Measurements from ENCODE around the gene NSUN2. TPM values are rescaled to one million over a fixed set of nuclear protein-coding genes. Genes with fewer than 3 reads are reported as not detected.

NSUN2 gene
- total RNA-seq, 2 donors from 2014 or later: 40.8 to 54.5 TPM

DNA sequence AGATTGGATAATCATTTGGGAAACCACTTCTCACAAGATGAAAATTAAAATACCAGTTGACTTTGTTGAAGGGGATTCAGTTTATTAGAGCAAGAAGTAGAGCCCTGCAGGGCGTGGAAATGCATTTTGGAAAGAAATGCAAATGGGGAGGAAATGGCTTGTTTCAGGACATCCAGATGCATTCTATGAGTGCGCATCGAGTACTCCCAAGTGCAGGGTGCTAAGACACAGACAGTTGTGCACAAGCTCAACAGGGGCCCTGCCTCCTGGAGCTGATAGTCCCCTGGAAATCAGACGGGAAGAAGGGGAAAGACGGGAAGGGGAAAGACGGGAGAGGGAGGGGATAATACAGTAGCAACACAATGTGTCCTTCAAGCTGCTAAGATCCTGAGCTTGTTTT lies 64.0 kb downstream of the NSUN2 start:
- no peaks in the 10 kb centered on the region for H3K27me3 ChIP-seq (replicated peaks; ENCODE audit: insufficient read depth)
- DNase-seq (ENCODE audit: low spot score): peak; percentile 2
- H3K36me3 ChIP-seq: no peaks in the 10 kb centered on the region
- no peak overlapping the region for H3K4me3 ChIP-seq
- no peak overlapping the region for H3K27ac ChIP-seq
- TF ChIP-seq POLR2AphosphoS5 (IDR thresholded peaks at IDR 0.05): no peak
- TF ChIP-seq, protein P1, sequence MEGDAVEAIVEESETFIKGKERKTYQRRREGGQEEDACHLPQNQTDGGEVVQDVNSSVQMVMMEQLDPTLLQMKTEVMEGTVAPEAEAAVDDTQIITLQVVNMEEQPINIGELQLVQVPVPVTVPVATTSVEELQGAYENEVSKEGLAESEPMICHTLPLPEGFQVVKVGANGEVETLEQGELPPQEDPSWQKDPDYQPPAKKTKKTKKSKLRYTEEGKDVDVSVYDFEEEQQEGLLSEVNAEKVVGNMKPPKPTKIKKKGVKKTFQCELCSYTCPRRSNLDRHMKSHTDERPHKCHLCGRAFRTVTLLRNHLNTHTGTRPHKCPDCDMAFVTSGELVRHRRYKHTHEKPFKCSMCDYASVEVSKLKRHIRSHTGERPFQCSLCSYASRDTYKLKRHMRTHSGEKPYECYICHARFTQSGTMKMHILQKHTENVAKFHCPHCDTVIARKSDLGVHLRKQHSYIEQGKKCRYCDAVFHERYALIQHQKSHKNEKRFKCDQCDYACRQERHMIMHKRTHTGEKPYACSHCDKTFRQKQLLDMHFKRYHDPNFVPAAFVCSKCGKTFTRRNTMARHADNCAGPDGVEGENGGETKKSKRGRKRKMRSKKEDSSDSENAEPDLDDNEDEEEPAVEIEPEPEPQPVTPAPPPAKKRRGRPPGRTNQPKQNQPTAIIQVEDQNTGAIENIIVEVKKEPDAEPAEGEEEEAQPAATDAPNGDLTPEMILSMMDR (IDR thresholded peaks at IDR 0.05): no peak
- TF ChIP-seq POLR2A (IDR thresholded peaks at IDR 0.05): no peak
- WGBS: 79% methylated on average over 6 of the region's 6 CpGs
- intact Hi-C loops (cut with DNase I): no loop called here
- no peaks in the 10 kb centered on the region for H3K9me3 ChIP-seq
- H3K4me1 ChIP-seq (replicated peaks): no peaks in the 10 kb centered on the region

DNA sequence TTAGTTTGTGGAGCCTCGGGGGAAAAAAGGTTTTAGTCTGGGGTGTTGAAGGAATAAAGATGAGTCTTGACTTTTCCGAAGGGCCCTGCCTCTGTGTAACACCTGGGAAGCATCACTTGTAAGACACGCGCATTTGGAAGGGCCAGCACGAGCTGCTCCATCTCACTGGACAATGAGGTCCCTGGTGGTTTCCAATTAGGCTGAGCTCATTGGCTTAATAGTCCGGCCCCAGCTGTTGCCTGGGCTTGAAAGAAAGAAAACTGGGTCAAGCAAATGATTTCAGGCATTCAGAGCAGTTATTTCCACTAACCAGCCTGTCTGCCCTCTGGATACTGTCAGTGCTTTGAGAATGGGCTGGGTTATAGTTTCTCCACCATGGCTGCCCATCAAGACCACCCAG lies 64.5 kb downstream of the NSUN2 start:
- H3K4me1 ChIP-seq (replicated peaks): no peaks in the 10 kb centered on the region
- intact Hi-C loops (cut with DNase I): no loop called here
- TF ChIP-seq, protein P1 (IDR thresholded peaks at IDR 0.05): no peak
- TF ChIP-seq POLR2AphosphoS5 (IDR thresholded peaks at IDR 0.05) (no peak), POLR2A (IDR thresholded peaks at IDR 0.05) (no peak)
- H3K9me3 ChIP-seq: no peaks in the 10 kb centered on the region
- no peaks in the 10 kb centered on the region for H3K27me3 ChIP-seq (replicated peaks; ENCODE audit: insufficient read depth)
- peak; percentile 1 for DNase-seq (ENCODE audit: low spot score)
- 81% methylated on average over 6 of the region's 6 CpGs for WGBS
- no peaks in the 10 kb centered on the region for H3K36me3 ChIP-seq
- H3K4me3 ChIP-seq: no peak overlapping the region
- no peak overlapping the region for H3K27ac ChIP-seq

DNA sequence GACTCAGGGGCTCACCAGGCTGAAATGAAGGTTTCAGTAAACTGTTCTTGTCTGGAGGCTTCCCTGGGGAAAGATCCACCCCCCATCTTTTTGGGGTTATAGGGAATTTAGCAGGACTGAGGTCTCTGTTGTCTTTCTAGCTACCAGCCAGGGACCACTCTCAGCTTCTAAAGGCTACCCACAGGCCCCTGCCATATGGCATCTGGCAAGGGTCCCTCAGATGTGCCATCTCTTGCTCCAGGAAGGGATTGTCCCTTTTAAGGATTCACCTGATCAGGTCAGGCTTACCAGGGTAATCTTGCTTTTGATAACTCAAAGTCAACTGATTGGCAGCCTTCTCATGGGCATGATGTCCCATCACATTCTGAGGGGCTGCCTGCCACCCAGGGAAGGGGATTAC lies 65.0 kb downstream of the NSUN2 start:
- intact Hi-C loops (cut with DNase I): no loop called here

DNA sequence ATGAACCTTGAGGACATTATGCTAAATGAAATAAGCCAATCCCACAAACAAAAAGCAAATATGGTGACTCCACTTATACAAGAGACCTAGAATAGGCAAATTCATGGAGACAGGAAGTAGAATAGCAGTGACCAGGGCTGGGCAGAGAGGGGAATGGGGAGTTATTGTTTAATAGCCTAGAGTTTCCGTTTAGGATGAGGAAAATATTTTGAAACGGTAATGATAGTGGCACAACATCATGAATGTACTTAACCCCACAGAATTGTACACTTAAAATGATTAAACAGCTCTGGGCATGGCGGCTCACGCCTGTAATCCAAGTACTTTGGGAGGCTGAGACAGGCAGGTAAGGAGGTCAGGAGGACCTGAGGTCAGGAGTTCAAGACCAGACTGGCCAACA lies 65.8 kb downstream of the NSUN2 start:
- intact Hi-C loops (cut with DNase I): no loop called here
- DNase-seq (ENCODE audit: low spot score): no peak
- Histone ChIP-seq H3K36me3 (no peaks in the 10 kb centered on the region), H3K27ac (no peak overlapping the region), H3K9me3 (no peaks in the 10 kb centered on the region), H3K27me3 (replicated peaks; ENCODE audit: insufficient read depth) (no peaks in the 10 kb centered on the region), H3K4me1 (replicated peaks) (no peaks in the 10 kb centered on the region), H3K4me3 (no peak overlapping the region)
- 83% methylated on average over 4 of the region's 4 CpGs for WGBS
- TF ChIP-seq, protein P1 (IDR thresholded peaks at IDR 0.05): no peak
- no peak for TF ChIP-seq POLR2AphosphoS5 (IDR thresholded peaks at IDR 0.05)
- TF ChIP-seq POLR2A (IDR thresholded peaks at IDR 0.05): no peak

More for the DNA sequence above, 65.0 kb downstream of the NSUN2 start:
- no peaks in the 10 kb centered on the region for H3K9me3 ChIP-seq
- no peak overlapping the region for H3K27ac ChIP-seq
- H3K36me3 ChIP-seq: no peaks in the 10 kb centered on the region
- no peaks in the 10 kb centered on the region for H3K4me1 ChIP-seq (replicated peaks)
- no peak for TF ChIP-seq POLR2AphosphoS5 (IDR thresholded peaks at IDR 0.05)
- no peak for TF ChIP-seq POLR2A (IDR thresholded peaks at IDR 0.05)
- TF ChIP-seq, protein P1 (IDR thresholded peaks at IDR 0.05): no peak
- no peaks in the 10 kb centered on the region for H3K27me3 ChIP-seq (replicated peaks; ENCODE audit: insufficient read depth)
- peak; percentile 1 for DNase-seq (ENCODE audit: low spot score)
- no peak overlapping the region for H3K4me3 ChIP-seq

DNA sequence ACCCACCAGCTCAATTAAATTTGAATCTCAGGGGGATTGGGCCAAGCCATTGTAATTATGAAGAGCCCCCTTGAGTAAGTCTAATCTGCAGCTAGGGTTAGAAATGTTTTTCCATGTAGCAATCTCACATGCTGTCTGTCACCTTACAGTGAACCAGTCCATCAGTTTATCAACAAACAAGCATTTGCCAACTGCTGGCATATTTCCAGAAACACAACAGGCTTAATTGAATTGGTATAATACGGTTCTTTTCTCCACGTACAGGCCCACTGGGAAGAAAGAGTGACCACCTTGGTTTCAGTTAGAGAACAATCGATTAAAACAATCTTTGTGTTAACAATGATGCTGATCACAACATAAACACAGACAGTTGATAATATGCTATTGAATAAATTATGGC lies 67.4 kb downstream of the NSUN2 start:
- DNase-seq (ENCODE audit: low spot score): peak; percentile 2
- Histone ChIP-seq H3K27me3 (replicated peaks; ENCODE audit: insufficient read depth) (no peaks in the 10 kb centered on the region), H3K4me1 (replicated peaks) (no peaks in the 10 kb centered on the region), H3K4me3 (no peak overlapping the region), H3K27ac (no peak overlapping the region), H3K36me3 (no peaks in the 10 kb centered on the region), H3K9me3 (no peaks in the 10 kb centered on the region)
- intact Hi-C loops (cut with DNase I): no loop called here
- TF ChIP-seq POLR2A (IDR thresholded peaks at IDR 0.05): no peak
- TF ChIP-seq, protein P1 (IDR thresholded peaks at IDR 0.05): no peak
- TF ChIP-seq POLR2AphosphoS5 (IDR thresholded peaks at IDR 0.05): no peak
- WGBS: 92% methylated on average over 3 of the region's 3 CpGs
